Measurements from ENCODE around the gene EPS8L3. TPM values are rescaled to one million over a fixed set of nuclear protein-coding genes. Genes with fewer than 3 reads are reported as not detected.

EPS8L3 gene
- total and polyA plus RNA-seq, 10 of the 15 experiments (the other 5 are each of a cell fraction or from before 2014, with no cell fraction given): not detected

DNA sequence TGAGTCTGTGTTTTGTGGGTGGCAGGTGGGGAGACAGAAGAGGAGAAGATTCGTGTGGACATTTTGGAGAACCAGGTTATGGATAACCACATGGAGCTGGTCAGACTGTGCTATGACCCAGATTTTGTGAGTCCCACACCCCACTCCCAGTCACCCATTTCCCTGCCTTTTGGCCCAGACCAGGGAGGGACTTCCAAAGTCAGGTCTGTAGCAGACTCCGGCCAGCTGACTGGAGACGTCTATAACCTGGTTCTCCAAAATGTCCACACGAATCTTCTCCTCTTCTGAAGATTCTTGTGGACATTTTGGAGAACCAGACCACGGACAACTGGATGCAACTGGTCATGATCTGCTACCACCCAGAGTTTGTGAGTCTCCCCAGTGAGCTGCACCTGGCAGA lies 50.1 kb downstream of the EPS8L3 start:
- no peak for FAIRE-seq
- RAD21 ChIA-PET (ENCODE audit: unreplicated experiment): no interaction called here

More for the DNA sequence above, 50.1 kb downstream of the EPS8L3 start:
- no peak overlapping the region for H2AFZ ChIP-seq (ENCODE audit: control insufficient read depth, low read depth, low read length)
- no peak overlapping the region for H3K4me3 ChIP-seq
- H3K4me1 ChIP-seq (ENCODE audit: control insufficient read depth, insufficient read depth, low read length): no peaks in the 10 kb centered on the region
- no peaks in the 10 kb centered on the region for H3K36me3 ChIP-seq (ENCODE audit: control insufficient read depth in 2 of 2, insufficient read depth in 2 of 2, low read length in 1 of 2)
- H3K9ac ChIP-seq (ENCODE audit: control insufficient read depth, insufficient read depth, low read length): no peak overlapping the region
- ChIA-PET SMC1A (ENCODE audit: uncharacterized antibody, unreplicated experiment) (no interaction called here), CTCF (no interaction called here), POLR2A (no interaction called here)
- ATAC-seq: no peak
- intact Hi-C loops (cut with micrococcal nuclease; ENCODE audit: unreplicated experiment): no loop called here
- TF ChIP-seq SUPT20H (IDR thresholded peaks at IDR 0.05; ENCODE audit: borderline replicate concordance, control insufficient read depth, low read depth, low read length) (no peak), CBX3 (IDR thresholded peaks at IDR 0.05; ENCODE audit: borderline replicate concordance, low read depth) (no peak), CEBPB (IDR thresholded peaks at IDR 0.05; ENCODE audit: borderline replicate concordance in 1 of 2, low read depth in 2 of 2, low read length in 2 of 2) (no peak), DPF2 (IDR thresholded peaks at IDR 0.05) (no peak), POU2F2 (IDR thresholded peaks at IDR 0.05; ENCODE audit: borderline replicate concordance, low read depth, low read length) (no peak), BRCA1 (IDR thresholded peaks at IDR 0.05; ENCODE audit: low read depth, low read length) (no peak), SREBF1 (IDR thresholded peaks at IDR 0.05; ENCODE audit: low read length) (no peak), SMAD5 (IDR thresholded peaks at IDR 0.05; ENCODE audit: low read depth) (no peak), CREB1 (IDR thresholded peaks at IDR 0.05; ENCODE audit: low read depth) (no peak)
- TF ChIP-seq, protein P1, sequence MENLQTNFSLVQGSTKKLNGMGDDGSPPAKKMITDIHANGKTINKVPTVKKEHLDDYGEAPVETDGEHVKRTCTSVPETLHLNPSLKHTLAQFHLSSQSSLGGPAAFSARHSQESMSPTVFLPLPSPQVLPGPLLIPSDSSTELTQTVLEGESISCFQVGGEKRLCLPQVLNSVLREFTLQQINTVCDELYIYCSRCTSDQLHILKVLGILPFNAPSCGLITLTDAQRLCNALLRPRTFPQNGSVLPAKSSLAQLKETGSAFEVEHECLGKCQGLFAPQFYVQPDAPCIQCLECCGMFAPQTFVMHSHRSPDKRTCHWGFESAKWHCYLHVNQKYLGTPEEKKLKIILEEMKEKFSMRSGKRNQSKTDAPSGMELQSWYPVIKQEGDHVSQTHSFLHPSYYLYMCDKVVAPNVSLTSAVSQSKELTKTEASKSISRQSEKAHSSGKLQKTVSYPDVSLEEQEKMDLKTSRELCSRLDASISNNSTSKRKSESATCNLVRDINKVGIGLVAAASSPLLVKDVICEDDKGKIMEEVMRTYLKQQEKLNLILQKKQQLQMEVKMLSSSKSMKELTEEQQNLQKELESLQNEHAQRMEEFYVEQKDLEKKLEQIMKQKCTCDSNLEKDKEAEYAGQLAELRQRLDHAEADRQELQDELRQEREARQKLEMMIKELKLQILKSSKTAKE (IDR thresholded peaks at IDR 0.05; ENCODE audit: low read depth, poor library complexity, severe bottlenecking): no peak
- TF ChIP-seq, protein P2, sequence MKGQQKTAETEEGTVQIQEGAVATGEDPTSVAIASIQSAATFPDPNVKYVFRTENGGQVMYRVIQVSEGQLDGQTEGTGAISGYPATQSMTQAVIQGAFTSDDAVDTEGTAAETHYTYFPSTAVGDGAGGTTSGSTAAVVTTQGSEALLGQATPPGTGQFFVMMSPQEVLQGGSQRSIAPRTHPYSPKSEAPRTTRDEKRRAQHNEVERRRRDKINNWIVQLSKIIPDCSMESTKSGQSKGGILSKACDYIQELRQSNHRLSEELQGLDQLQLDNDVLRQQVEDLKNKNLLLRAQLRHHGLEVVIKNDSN (IDR thresholded peaks at IDR 0.05; ENCODE audit: borderline replicate concordance, extremely low read length, insufficient read depth, low read depth, low read length): no peak
- in situ Hi-C loops (cut with MboI): no loop called here
- no peaks in the 10 kb centered on the region; the same call in 1 of the 3 replicates for H3K9me3 ChIP-seq (replicated peaks; ENCODE audit: control insufficient read depth, insufficient read depth, low read length)
- no peaks in the 10 kb centered on the region for H3K79me2 ChIP-seq (ENCODE audit: control insufficient read depth, insufficient read depth, low read length)
- no peak overlapping the region for H3K27ac ChIP-seq (ENCODE audit: control insufficient read depth, insufficient read depth)
- no TSS peak for BruUV-seq (replicated peaks)
- H3K4me2 ChIP-seq (ENCODE audit: control insufficient read depth, insufficient read depth): no peak overlapping the region
- no peaks in the 10 kb centered on the region for H3K27me3 ChIP-seq (replicated peaks in 1 of 2; ENCODE audit: control insufficient read depth in 2 of 2, insufficient read depth in 2 of 2, low read length in 1 of 2)
- WGBS (ENCODE audit: insufficient coverage, insufficient replicate concordance, low lambda C conversion rate, missing lambda C conversion rate): 26% methylated on average over 5 of the region's 5 CpGs
- no peak for DNase-seq (ENCODE audit: low read depth, low spot score)
- H4K20me1 ChIP-seq (ENCODE audit: control insufficient read depth, insufficient read depth): no peaks in the 10 kb centered on the region

All from GM12878 (cell line).